Embryonic facial prominence (tissue), 1 donor: ENCODE results near the gene CGRRF1.

ENCODE experiments used
- DNase-seq: peaks from one replicate; pipeline ENCODE4 v3.0.0-alpha.2; 2016; ENCODE audit errors: extremely low spot score

CGRRF1 gene

DNA sequence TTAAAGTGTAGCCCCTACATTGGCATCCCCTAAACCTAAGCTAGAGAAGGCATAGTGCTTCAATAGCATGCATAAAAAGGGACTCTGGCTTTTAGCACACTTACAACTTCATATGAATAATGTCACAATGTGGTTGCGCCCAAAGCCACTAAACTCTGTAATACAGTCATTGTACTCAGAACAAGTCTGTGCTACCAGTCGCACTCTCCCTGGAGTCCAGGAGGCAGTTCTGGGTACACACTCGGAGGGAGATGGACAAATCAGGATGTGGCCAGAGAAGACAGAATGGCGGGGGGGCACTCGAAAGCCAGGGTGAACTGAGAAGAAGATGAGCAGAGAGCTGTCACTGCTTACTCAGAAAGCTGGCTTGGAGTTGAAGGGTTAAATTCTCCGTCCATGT, 67.8 kb downstream of the CGRRF1 start:
- DNase-seq = no peak

DNA sequence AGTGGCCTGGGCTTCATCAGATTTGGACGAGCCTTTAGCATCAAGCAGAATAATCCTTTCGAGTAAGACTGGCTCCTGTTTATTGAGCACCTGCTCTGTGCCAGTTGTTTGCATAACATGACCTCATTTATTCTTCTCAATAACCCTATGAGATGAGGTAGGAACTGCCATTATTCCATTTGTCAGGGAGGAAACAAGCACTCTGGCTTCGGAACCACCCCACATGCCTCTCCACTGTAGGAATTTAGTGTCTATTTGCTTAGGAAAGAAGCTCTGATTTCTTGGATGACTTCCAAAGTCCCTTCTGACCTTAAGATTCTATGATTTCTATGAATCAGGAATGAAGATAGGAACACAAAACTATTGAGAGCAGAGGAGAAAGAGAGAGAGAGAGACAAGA, 68.3 kb downstream of the CGRRF1 start:
- DNase-seq = no peak

DNA sequence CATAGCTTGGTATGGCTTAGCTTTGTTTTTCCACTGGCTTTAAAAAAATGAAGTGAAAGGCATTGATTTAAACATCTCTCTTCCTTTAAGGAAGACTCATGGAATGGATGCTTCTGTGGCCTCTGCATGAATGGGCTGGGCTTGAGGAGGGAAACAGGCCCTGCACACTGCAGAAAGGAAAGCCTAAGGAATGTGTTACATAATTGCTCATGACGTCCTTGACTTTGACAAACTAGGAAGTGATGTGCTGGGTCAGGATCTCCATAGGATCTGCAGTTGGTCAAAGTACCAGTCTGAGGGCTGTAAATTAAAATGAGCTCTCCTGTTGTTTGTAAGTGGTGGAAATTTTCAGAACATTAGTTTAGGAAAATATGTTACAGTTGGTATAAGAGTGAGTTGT, 69.9 kb downstream of the CGRRF1 start:
- no peak for DNase-seq

DNA sequence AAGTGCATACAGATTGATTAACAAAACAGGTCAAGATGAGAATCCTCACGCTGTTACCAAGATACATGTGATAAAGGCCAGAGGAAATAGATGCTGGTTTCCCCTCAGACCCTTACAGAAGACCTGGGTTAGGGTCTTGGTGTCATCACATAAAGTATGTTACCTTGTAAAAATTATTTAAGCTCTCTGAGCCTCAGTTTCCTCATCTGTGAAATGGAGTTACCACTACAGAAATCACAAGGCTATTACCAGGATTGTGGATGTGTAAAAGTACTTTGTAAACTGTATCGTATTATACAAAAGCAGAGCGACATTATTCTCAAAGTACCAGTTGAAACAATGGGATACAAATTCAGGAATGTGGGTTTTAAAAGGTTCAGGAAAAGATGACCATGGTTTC, 71.2 kb downstream of the CGRRF1 start:
- no peak for DNase-seq

DNA sequence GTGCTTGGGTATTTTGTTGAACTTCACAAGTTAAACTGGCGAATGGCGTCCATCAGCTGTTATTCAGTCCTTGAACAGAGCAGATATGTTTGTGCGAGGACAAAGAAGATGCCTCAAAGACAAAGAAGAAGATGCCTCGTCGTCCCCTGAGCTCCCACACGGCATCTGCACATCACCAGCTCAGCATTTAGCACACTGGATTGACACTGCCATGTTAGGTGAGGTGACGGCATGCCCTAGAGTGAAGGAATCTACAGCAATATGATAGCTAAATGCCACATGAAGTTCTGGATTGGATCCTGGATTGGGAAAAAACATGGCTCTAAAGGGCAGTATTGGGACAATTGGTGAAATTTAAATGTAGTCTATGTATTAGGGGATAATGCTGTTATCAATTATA, 72.6 kb downstream of the CGRRF1 start:
- no peak for DNase-seq

DNA sequence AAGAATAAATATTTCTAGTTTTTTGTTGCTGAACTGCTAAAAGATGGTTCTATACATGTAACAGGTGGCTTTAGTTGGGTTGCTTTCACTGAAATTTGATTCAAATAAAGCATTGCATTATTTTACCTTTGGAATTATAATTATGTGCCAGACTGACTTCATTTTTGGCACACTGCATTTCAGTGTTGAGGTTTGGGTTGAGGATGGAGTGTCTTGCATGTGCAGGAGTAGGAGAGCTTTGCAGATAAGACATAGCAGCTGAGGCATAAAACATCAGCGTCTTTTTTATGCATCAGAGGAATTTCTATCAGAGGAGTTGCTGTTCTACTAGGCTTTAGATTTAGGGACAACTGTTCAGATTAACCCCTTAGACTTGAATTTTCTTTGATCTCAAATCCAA, 74.4 kb downstream of the CGRRF1 start:
- no peak for DNase-seq

DNA sequence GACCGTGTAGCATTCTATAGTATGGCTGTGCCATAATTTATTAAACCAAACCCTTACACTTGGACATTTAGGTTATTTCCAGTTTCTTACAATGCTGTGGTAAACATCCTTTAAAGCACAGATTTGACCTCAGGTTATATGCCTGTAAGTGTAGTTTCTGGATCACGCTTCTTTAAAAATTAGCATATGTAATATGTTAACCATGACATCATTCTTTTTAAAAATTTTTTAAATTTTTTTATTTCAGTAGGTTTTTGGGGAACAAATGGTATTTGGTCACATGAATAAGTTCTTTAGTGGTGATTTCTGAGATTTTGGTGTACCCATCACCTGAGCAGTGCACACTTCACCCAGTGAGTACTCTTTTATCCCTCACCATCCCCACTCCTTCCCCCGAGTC, 75.5 kb downstream of the CGRRF1 start:
- no peak for DNase-seq
